ENCODE data around the gene DCTN4.

Gene DCTN4

DNA sequence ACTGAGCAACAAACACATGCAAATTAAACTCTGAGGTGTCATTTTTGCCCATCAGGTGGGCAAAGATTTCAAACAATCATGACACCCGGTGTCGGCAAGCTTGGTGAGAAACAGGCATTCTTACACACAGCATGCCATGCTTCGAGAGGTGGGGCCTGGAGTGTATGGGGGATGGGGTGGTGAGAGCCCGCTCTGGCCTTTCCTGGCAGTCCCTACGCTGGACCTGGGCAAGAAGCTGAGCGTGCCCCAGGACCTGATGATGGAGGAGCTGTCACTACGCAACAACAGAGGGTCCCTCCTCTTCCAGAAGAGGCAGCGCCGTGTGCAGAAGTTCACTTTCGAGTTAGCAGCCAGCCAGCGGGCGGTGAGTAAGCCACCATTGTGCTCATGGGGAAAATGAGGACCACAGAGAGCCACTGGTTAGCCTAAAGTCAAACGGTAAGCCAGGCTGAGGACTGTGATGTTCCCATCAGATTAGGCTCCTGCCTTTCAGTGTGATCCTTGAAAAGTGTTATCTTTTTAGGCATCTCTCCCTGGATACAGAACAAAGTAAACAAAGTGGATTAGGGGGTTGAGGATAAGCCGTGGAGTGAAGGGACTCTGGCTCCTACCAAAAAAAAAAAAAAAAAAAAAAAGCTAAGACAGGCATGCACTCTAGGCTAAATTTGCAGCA lies 88.4 kb downstream of the DCTN4 start:
- DNase-seq (ENCODE audit: low read depth): no peak

GRCh38 chr5:150665044-150665443 lies 93.8 kb downstream of the DCTN4 start:
- no peak for DNase-seq (ENCODE audit: low read depth)

GRCh38 chr5:150663936-150664335 lies 94.9 kb downstream of the DCTN4 start:
- DNase-seq (ENCODE audit: low read depth): no peak

- DNase-seq (ENCODE audit: low read depth): no peak
Measured at GRCh38 chr5:150662731-150663516, 95.9 kb downstream of the DCTN4 start.

GRCh38 chr5:150661821-150662596 lies 96.8 kb downstream of the DCTN4 start:
- DNase-seq (ENCODE audit: low read depth): no peak

DNA sequence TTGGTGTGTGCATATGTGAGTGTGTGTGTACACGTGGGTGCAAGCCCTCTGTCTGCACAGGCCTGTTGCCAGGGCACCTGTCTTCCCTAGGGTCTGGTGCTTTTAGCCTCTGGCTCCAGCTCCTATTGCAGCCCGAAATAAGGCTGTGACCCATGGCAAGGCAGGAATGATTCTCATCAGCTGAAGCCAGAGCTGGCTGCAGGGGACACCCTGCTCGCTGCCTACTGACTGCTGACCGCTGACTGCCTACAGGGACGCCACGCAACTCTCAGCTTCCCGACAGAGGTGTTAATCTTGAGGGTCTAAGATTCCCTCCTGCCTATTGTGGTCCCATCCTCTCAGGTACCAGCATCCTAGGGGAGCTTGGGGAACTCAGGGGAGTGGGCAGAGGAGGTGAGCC lies 97.7 kb downstream of the DCTN4 start, which contains the start of gene MYOZ3:
TSS of gene MYOZ3 (plus strand) at position 166 of the 400 bp plus-strand sequence. CDS start 1,691 bp downstream, outside the sequence.
- DNase-seq (ENCODE audit: low read depth): no peak

DNA sequence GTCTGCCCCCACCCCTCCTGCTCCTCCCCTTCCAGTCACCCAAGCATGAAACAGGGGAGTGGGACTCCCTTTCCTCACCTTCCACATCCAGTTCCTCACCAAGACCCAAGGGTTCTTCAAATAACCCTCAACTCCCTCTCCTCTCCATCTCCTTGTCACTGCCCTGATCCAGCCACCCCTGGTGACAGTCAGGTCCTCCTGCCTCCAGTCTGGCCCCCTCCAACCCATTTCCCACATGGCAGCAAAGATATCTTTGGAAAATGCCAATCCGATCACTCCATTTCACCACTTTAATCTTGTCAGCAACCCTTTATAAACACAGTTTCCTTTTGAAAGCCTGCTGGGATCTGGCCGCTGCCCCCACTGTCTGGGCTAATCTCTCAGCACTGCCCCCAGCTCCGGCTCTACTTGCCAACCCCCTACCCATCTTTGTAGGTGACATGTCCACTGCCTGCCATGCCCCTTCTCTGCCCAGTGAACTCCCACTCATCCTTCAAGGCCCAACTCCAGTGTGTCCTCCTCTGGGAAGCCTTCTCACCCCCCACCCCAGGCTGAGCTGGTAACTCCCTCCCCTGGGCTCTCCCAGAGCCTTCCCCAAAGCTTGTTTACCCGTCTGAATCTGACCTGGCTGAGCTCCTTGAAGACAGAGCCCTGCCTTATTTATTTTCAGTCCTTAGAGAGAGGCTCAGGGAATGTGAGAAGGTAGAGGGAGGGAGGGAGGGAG lies 98.5 kb downstream of the DCTN4 start:
- no peak for DNase-seq (ENCODE audit: low read depth)

- no peak for DNase-seq (ENCODE audit: low read depth)
Measured at GRCh38 chr5:150659360-150660107, 99.3 kb downstream of the DCTN4 start.

DNA sequence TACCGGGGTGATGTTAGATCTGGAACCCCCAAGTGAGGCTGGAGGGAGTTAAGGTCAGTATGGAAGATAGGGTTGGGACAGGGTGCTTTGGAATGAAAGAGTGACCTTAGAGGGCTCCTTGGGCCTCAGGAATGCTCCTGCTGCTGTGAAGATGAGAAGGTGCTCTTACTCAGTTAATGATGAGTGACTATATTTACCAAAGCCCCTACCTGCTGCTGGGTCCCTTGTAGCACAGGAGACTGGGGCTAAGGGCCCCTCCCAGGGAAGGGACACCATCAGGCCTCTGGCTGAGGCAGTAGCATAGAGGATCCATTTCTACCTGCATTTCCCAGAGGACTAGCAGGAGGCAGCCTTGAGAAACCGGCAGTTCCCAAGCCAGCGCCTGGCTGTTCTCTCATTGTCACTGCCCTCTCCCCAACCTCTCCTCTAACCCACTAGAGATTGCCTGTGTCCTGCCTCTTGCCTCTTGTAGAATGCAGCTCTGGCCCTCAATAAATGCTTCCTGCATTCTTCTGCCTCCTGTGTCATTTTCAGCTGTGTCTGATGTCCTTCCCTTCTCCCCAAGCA lies 100.0 kb downstream of the DCTN4 start:
- DNase-seq (ENCODE audit: low read depth): no peak

Data from activated gamma-delta T cell treated with anti-CD3 and anti-CD28 coated beads, Interleukin-2, amount 50 U/mL, for 16 hours (primary cell).